Measurements from ENCODE around the gene HEATR5A. TPM values are rescaled to one million over a fixed set of nuclear protein-coding genes. Genes with fewer than 3 reads are reported as not detected.

HEATR5A gene
- polyA plus RNA-seq, 1 of the 3 experiments (the other 2 are of a cell fraction) = 7.1 TPM

- H3K9ac ChIP-seq = no peak overlapping the region
- ChIA-PET CTCF (interaction anchor here (0.7 kb wide), 1 partner anchor 12 kb away, joined by 3 read pairs; no protein-coding TSS in a partner anchor), POLR2A (no interaction called here)
- H2AFZ ChIP-seq (ENCODE audit: low read depth) = no peak overlapping the region
- no peaks in the 10 kb centered on the region for H3K27me3 ChIP-seq (ENCODE audit: insufficient read depth)
- no peak overlapping the region for H3K4me2 ChIP-seq
- no peaks in the 10 kb centered on the region for H3K9me2 ChIP-seq
- no peak for DNase-seq
- peaks cover 0 to 5% of the 10 kb centered on the region in 2 experiments for H3K36me3 ChIP-seq (replicated peaks in 1 of 2; ENCODE audit: control insufficient read depth in 1 of 2, insufficient read depth in 2 of 2, low read length in 1 of 2)
- H3F3A ChIP-seq (replicated peaks; ENCODE audit: insufficient read depth) = peaks cover 6% of the 10 kb centered on the region
- no peak overlapping the region for H3K4me3 ChIP-seq (ENCODE audit: low read depth in 2 of 2, low read length in 1 of 2)
- peaks cover 46% of the 10 kb centered on the region for H3K79me2 ChIP-seq (ENCODE audit: insufficient read depth)
- H4K20me1 ChIP-seq (ENCODE audit: insufficient read depth) = no peaks in the 10 kb centered on the region
- H3K9me3 ChIP-seq = no peaks in the 10 kb centered on the region
- no peak overlapping the region for H3K27ac ChIP-seq (ENCODE audit: low read depth in 2 of 2, low read length in 1 of 2)
- TF ChIP-seq RAD21 (IDR thresholded peaks at IDR 0.05; ENCODE audit: low read length) = no peak
- TF ChIP-seq, protein P1, sequence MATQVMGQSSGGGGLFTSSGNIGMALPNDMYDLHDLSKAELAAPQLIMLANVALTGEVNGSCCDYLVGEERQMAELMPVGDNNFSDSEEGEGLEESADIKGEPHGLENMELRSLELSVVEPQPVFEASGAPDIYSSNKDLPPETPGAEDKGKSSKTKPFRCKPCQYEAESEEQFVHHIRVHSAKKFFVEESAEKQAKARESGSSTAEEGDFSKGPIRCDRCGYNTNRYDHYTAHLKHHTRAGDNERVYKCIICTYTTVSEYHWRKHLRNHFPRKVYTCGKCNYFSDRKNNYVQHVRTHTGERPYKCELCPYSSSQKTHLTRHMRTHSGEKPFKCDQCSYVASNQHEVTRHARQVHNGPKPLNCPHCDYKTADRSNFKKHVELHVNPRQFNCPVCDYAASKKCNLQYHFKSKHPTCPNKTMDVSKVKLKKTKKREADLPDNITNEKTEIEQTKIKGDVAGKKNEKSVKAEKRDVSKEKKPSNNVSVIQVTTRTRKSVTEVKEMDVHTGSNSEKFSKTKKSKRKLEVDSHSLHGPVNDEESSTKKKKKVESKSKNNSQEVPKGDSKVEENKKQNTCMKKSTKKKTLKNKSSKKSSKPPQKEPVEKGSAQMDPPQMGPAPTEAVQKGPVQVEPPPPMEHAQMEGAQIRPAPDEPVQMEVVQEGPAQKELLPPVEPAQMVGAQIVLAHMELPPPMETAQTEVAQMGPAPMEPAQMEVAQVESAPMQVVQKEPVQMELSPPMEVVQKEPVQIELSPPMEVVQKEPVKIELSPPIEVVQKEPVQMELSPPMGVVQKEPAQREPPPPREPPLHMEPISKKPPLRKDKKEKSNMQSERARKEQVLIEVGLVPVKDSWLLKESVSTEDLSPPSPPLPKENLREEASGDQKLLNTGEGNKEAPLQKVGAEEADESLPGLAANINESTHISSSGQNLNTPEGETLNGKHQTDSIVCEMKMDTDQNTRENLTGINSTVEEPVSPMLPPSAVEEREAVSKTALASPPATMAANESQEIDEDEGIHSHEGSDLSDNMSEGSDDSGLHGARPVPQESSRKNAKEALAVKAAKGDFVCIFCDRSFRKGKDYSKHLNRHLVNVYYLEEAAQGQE (IDR thresholded peaks at IDR 0.05; ENCODE audit: low read depth, low read length) = no peak
- WGBS (ENCODE audit: low lambda C conversion rate) = 95% methylated on average over 1 of the region's 1 CpG
- H3K4me1 ChIP-seq (ENCODE audit: control insufficient read depth in 1 of 2, insufficient read depth in 2 of 2, low read depth in 1 of 2, low read length in 1 of 2) = peaks cover 5 to 7% of the 10 kb centered on the region in 2 experiments; a peak in 3 of 4 replicates
These were observed 11.9 kb downstream of the HEATR5A start for GRCh38 chr14:31408421-31408820.

DNA sequence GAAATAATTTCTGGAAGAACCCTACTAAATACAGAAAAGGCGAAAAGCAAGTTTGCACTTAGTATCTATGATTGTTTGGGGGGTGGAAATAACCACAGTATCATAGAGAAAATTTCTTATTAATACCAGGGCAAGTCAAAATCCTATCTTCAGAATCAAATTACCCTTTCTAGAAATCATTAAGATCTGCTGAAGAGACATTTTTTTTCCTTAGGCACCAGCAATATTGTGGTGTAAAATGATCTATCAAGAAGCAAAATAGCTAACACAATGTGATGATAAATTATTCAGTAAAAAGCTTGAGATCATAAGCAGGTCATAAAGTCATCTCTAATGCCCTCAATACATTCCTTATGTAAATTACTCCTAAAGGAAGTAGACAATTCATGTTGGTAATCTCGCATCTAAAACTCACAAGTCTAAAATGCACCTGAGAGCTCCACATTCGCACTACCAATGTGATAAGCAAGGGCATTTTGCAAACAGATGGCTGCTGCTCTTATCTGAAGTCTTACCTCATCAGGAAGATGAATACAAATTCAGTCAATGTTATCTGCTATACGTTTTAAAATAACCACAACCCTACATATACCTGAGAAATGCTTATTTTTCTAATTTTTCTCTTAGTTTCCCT is 14.6 kb downstream of the HEATR5A start:
- Histone ChIP-seq H3K36me3 (replicated peaks in 1 of 2; ENCODE audit: control insufficient read depth in 1 of 2, insufficient read depth in 2 of 2, low read length in 1 of 2) (peaks cover 8 to 14% of the 10 kb centered on the region in 2 experiments), H3K9me2 (no peaks in the 10 kb centered on the region), H3K27ac (ENCODE audit: low read depth in 2 of 2, low read length in 1 of 2) (peak overlapping the region in 1 of 2 experiments; percentile 31; a peak in 1 of 4 replicates), H3K4me2 (no peak overlapping the region), H3K9me3 (no peaks in the 10 kb centered on the region), H4K20me1 (ENCODE audit: insufficient read depth) (no peaks in the 10 kb centered on the region), H3K9ac (no peak overlapping the region), H3K4me3 (ENCODE audit: low read depth in 2 of 2, low read length in 1 of 2) (no peak overlapping the region), H3K79me2 (ENCODE audit: insufficient read depth) (peaks cover 33% of the 10 kb centered on the region), H3K27me3 (ENCODE audit: insufficient read depth) (no peaks in the 10 kb centered on the region), H3K4me1 (ENCODE audit: control insufficient read depth in 1 of 2, insufficient read depth in 2 of 2, low read depth in 1 of 2, low read length in 1 of 2) (peaks cover 5 to 7% of the 10 kb centered on the region in 2 experiments; a peak in 3 of 4 replicates), H3F3A (replicated peaks; ENCODE audit: insufficient read depth) (peaks cover under 1% of the 10 kb centered on the region), H2AFZ (ENCODE audit: low read depth) (no peak overlapping the region)
- WGBS (ENCODE audit: low lambda C conversion rate) = 80% methylated on average over 4 of the region's 4 CpGs
- POLR2A ChIA-PET = interaction anchor here (1.6 kb wide), 1 partner anchor 14 kb away, joined by 10 read pairs; the partner anchor contains the start of gene HEATR5A
- no peak for DNase-seq
- CTCF ChIA-PET = interaction anchor here (1.4 to 1.9 kb wide), 4 partner anchors 10 to 44 kb away, joined by 4 to 10 read pairs (median 4); partner anchors contain the start of gene HEATR5A
- TF ChIP-seq GABPA (IDR thresholded peaks at IDR 0.05; ENCODE audit: low read depth) = no peak
- peak; percentile 59 for TF ChIP-seq GATA2 (CRISPR knock-in tag; IDR thresholded peaks at IDR 0.05)
- TF ChIP-seq FOXJ3 (CRISPR knock-in tag; IDR thresholded peaks at IDR 0.05) = no peak
- TF ChIP-seq, protein P1 (IDR thresholded peaks at IDR 0.05; ENCODE audit: low read depth, low read length) = no peak
- TF ChIP-seq ZBTB33 (IDR thresholded peaks at IDR 0.05; ENCODE audit: borderline replicate concordance, low read depth) = no peak
- no peak for TF ChIP-seq IRF3 (IDR thresholded peaks at IDR 0.05; ENCODE audit: low read depth, low read length)
- TF ChIP-seq EZH2phosphoT487 (IDR thresholded peaks at IDR 0.05; ENCODE audit: borderline replicate concordance, low read depth) = no peak
- TF ChIP-seq MEF2A (IDR thresholded peaks at IDR 0.05; ENCODE audit: borderline replicate concordance, low read depth) = no peak
- TF ChIP-seq, protein P2, sequence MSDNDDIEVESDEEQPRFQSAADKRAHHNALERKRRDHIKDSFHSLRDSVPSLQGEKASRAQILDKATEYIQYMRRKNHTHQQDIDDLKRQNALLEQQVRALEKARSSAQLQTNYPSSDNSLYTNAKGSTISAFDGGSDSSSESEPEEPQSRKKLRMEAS (IDR thresholded peaks at IDR 0.05; ENCODE audit: low read depth) = no peak
- TF ChIP-seq JUND (IDR thresholded peaks at IDR 0.05) = no peak
- TF ChIP-seq, protein P3, sequence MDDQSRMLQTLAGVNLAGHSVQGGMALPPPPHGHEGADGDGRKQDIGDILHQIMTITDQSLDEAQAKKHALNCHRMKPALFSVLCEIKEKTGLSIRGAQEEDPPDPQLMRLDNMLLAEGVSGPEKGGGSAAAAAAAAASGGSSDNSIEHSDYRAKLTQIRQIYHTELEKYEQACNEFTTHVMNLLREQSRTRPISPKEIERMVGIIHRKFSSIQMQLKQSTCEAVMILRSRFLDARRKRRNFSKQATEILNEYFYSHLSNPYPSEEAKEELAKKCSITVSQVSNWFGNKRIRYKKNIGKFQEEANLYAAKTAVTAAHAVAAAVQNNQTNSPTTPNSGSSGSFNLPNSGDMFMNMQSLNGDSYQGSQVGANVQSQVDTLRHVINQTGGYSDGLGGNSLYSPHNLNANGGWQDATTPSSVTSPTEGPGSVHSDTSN (IDR thresholded peaks at IDR 0.05) = no peak
- TF ChIP-seq CHD2 (IDR thresholded peaks at IDR 0.05; ENCODE audit: low read length, partially characterized antibody) = no peak
